GM10248 (cell line): Measurements from ENCODE around the gene C11orf68.

Source experiments
- CTCF ChIA-PET: fragments of 300-600 bp; sonication (Branson Sonifier 250); formaldehyde crosslinking; extraction: SDS; loops from one replicate; lab custom pipeline; 2021; ENCODE audit warnings: antibody characterized with exemption; lab: Yijun Ruan, JAX
- POLR2A ChIA-PET: fragments of 350-650 bp; sonication (Branson Sonifier 250); formaldehyde crosslinking; extraction: SDS; loops from one replicate; lab custom pipeline; 2020; ENCODE audit warnings: antibody characterized with exemption; lab: Yijun Ruan, JAX
- DNase-seq: peaks from one replicate; pipeline ENCODE4 v3.0.0; 2012; ENCODE audit errors: extremely low spot score
- TF ChIP-seq, protein P1 (sequence below): IDR thresholded peaks from 2 replicates; pipeline ENCODE4 v1.5.1; 2012; ENCODE audit warnings: mild to moderate bottlenecking, low read depth; ENCODE audit errors: extremely low read depth, missing control alignments, control extremely low read depth

Gene C11orf68

DNA sequence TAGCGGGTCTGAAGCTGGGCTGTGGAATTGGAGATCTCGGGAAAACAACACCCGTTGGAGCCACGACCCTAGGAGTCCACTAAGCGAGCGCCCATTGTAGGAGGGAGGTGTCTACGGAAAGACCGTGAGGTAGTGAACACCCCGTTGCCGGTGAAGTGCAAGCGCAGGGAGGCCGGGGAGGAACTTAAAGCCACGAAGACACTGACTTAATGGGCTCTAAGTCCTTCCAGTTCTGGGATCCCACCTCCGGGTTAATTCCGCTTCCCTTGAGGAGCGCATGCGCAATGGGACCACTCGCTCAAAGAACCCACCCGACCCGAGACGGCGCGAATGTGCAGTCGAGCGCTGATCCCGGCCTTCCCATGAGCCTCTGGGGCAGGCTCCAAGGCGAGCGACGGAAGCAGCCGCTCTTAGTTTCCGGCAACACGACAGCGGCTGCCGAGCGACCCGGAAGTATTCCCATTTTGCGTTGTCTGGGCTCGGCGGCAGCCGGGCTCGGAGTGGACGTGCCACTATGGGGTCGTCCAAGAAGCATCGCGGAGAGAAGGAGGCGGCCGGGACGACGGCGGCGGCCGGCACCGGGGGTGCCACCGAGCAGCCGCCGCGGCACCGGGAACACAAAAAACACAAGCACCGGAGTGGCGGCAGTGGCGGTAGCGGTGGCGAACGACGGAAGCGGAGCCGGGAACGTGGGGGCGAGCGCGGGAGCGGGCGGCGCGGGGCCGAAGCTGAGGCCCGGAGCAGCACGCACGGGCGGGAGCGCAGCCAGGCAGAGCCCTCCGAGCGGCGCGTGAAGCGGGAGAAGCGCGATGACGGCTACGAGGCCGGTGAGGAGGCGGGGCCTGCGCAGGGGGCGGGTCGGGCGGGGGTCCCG is 42.6 kb upstream of the C11orf68 start, which contains the start of gene SART1:
SART1 (plus strand) TSS at position 468 of the 874 bp plus-strand sequence; CDS start at position 515, 47 bp downstream.
- ChIA-PET POLR2A (no interaction called here), CTCF (interaction anchor here (0.8 to 2.7 kb wide), 4 partner anchors 24 to 102 kb away, joined by 4 to 13 read pairs (median 5); partner anchors contain the start of gene FIBP)
- DNase-seq, result peak; percentile 100
- TF ChIP-seq, protein P1, sequence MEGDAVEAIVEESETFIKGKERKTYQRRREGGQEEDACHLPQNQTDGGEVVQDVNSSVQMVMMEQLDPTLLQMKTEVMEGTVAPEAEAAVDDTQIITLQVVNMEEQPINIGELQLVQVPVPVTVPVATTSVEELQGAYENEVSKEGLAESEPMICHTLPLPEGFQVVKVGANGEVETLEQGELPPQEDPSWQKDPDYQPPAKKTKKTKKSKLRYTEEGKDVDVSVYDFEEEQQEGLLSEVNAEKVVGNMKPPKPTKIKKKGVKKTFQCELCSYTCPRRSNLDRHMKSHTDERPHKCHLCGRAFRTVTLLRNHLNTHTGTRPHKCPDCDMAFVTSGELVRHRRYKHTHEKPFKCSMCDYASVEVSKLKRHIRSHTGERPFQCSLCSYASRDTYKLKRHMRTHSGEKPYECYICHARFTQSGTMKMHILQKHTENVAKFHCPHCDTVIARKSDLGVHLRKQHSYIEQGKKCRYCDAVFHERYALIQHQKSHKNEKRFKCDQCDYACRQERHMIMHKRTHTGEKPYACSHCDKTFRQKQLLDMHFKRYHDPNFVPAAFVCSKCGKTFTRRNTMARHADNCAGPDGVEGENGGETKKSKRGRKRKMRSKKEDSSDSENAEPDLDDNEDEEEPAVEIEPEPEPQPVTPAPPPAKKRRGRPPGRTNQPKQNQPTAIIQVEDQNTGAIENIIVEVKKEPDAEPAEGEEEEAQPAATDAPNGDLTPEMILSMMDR, result no peak

DNA sequence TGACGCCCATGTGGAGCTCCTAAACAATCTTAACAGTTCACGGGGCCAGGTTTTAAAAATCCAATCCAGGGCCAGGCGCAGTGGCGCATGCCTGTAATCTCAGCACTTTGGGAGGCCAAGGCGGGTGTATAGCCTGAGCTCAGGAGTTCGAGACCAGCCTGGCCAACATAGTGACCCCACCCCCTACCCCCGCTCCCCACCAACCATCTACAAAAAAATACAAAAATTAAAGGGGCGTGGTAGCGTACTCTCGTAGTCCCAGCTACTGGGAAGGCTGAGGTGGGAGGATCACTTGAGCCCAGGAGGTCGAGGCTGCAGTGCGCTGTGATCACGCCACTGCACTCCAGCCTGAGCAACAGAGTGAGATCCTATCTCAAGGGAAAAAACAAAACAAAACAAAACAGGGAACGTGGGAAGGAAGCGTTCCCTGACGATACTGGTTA is 42.0 kb upstream of the C11orf68 start:
- ChIA-PET POLR2A (no interaction called here), CTCF (interaction anchor here (0.7 to 2.7 kb wide), 4 partner anchors 24 to 76 kb away, joined by 3 to 13 read pairs (median 5); partner anchors contain the start of gene FIBP)
- TF ChIP-seq, protein P1, result no peak
- DNase-seq, result no peak

DNA sequence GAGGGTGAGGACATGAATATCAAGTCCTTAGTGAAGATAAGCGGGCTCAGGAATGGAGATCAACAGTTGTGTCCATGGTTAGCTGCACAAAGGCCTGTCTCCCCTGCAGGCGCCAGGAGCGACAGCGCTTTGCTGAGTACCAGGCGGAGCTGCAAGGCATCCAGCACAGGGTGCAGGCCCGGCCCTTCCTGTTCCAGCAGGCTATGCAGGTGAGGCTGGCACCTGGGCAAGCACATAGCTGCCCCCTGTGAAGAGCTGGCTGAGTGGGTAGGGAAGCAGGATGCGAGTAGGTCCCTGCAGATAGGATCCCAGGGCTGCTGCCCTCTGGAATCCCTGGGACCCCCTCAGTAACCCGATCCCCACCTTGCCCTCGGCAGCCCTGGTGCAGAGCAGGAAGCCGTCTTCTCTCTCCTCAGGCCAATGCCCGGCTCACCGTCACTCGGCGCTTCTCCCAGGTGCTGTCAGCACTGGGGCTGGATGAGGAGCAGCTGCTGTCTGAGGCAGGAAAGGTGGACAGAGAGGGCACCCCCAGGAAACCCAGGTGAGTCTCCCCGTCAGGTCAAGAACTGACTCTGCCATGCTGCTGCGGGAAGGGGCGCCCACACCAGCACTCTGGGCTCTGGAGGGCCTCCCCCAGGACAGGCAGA is 40.0 kb upstream of the C11orf68 start:
- DNase-seq, result no peak
- ChIA-PET POLR2A (no interaction called here), CTCF (interaction anchor here (1.1 to 2.9 kb wide), 7 partner anchors 10 to 247 kb away, joined by 3 to 11 read pairs (median 3); partner anchors contain the start of gene KAT5)
- TF ChIP-seq, protein P1, result no peak

DNA sequence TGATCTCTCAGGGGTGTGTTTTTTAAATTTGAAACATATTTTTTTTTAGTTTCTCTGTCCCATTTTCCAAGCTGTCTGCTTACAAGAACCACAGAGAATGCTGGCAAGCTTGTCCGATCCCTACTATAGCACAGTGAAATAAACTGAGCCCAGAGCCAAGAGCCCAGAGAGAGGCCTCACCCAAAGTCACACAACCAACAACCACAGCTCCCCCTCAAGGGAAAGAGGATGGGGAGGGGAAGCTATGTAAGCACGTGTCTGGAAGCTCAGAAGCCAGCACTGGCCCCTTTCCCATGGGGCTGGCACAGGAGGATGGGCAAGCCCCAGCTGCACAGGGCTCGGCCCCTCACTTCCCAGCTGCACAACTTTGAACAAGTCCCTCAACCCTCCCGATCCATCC is 39.4 kb upstream of the C11orf68 start:
- ChIA-PET POLR2A (no interaction called here), CTCF (interaction anchor here (1.1 to 2.9 kb wide), 7 partner anchors 10 to 246 kb away, joined by 3 to 11 read pairs (median 6); partner anchors contain the start of genes KAT5 and MUS81)
- TF ChIP-seq, protein P1, result no peak
- no peak for DNase-seq

DNA sequence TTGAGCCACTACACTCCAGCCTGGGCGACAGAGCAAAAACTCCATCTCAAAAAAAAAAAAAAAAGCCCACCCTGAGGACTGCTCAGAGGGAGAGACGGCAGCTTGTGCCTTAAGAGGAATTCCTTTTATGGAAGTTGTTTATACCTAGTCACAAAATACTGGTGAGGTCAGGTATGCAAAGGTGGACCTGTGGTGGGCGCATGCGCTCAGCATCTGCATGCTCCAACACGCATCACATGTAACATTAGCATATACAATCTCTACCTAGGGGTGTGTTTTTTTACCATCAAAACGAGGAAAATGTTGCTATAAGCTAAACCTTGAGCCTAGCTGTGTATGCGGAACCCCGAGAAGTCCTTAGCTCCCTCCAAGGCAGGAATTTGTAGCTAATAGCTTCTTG is 35.9 kb upstream of the C11orf68 start:
- TF ChIP-seq, protein P1, result no peak
- ChIA-PET CTCF (interaction anchor here (1.0 to 1.5 kb wide), 3 partner anchors 31 to 70 kb away, joined by 3 to 4 read pairs (median 4); no protein-coding TSS in a partner anchor), POLR2A (interaction anchor here (0.7 kb wide), 1 partner anchor 1127 kb away, joined by 4 read pairs; no protein-coding TSS in a partner anchor)
- no peak for DNase-seq

DNA sequence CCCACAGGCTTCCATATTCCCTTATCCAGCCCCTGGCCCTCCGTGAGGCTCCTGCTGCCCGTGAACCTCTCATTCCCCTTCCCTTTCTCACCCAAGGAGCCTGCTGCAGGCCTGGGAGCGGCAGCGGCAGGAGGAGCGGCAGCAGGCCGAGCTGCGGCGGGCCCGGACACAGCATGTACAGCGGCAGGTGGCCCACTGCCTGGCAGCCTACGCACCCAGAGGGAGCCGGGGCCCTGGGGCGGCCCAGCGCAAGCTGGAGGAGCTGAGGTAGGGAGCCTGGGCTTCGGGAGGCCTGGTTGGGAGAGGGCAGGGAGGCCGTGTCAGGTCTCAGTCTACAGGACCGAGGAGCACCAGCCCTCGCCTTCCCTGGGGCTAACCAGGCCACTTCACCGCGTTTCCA is 34.6 kb upstream of the C11orf68 start:
- ChIA-PET POLR2A (no interaction called here), CTCF (no interaction called here)
- TF ChIP-seq, protein P1, result no peak
- no peak for DNase-seq
